Renal cortical epithelial cell (primary cell): Measurements from ENCODE around the gene MRPL2. TPM values are rescaled to one million over a fixed set of nuclear protein-coding genes. Genes with fewer than 3 reads are reported as not detected.

Experiments used
- DNase-seq: peaks from one replicate; pipeline ENCODE4 v3.0.0-alpha.2; 2011; ENCODE audit warnings: low read depth
- total RNA-seq: library from RNA; depleted of rRNA; stranded (reverse); fragments of >200 nt; gene quantifications from 2 replicates; pipeline ENCODE4 v1.2.3, GENCODE V29; 2014

Gene MRPL2
- total RNA-seq, 1 donor from 2014 or later: 17.9 TPM

GRCh38 chr6:43021270-43022047 lies 37.8 kb downstream of the MRPL2 start, which contains the start of gene RRP36:
RRP36 (plus strand) TSS chr6:43021623; CDS start chr6:43021655, 32 bp downstream.
- DNase-seq: peak; percentile 29

GRCh38 chr6:43020847-43021246 lies 38.4 kb downstream of the MRPL2 start:
- no peak for DNase-seq

- no peak for DNase-seq
These were observed 39.1 kb downstream of the MRPL2 start for GRCh38 chr6:43020052-43020705.

- no peak for DNase-seq
These were observed 40.1 kb downstream of the MRPL2 start for GRCh38 chr6:43019152-43019551.

DNA sequence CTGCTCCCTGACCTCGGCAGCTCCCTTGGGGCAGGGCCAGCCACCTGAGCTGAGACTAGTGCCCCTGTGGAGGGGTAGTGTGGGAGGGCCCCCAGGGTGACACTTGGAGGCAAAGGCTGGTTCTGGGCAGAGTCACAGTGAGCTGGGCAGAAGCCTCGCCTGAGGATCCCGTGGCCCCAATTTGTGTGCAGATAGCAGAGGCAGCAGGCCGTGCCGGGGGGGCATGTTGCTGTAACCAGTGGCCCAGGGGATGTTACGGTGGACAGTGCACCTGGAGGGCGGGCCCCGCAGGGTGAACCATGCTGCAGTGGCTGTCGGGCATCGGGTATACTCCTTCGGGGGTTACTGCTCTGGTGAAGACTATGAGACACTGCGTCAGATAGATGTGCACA lies 42.3 kb downstream of the MRPL2 start:
- DNase-seq: no peak

- DNase-seq: no peak
These were observed 42.9 kb downstream of the MRPL2 start for GRCh38 chr6:43016176-43016942.

- peak; percentile 43 for DNase-seq
These were observed 44.8 kb downstream of the MRPL2 start for GRCh38 chr6:43014434-43014909.

- DNase-seq: peak; percentile 100
These were observed 45.3 kb downstream of the MRPL2 start, which contains the start of the genes KLHDC3 and MEA1 for GRCh38 chr6:43013843-43014433. KLHDC3 (plus strand) TSS chr6:43014249; CDS start chr6:43017193, 2,944 bp downstream. MEA1 (minus strand) TSS chr6:43013946; CDS start chr6:43013813, 133 bp downstream.

GRCh38 chr6:43013097-43013842 lies 46.0 kb downstream of the MRPL2 start:
- no peak for DNase-seq

GRCh38 chr6:43012364-43012763 lies 46.9 kb downstream of the MRPL2 start:
- no peak for DNase-seq

GRCh38 chr6:43011207-43011606 lies 48.0 kb downstream of the MRPL2 start:
- DNase-seq: no peak

DNA sequence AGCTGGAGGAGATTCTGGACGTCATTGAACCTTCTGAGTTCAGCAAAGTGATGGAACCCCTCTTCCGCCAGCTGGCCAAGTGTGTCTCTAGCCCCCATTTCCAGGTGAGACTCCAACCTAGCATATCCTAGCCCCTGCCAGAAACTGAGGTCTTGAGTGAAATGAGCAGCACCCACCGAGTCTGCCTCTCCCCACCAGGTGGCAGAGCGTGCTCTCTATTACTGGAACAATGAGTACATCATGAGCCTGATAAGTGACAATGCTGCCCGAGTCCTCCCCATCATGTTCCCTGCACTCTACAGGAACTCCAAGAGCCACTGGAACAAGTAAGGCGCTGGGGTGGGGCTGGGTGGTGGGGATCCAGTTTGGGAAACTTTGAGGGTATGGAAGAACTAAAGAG lies 50.1 kb downstream of the MRPL2 start:
- no peak for DNase-seq

GRCh38 chr6:43007126-43007525 lies 52.1 kb downstream of the MRPL2 start:
- no peak for DNase-seq

- DNase-seq: no peak
These were observed 53.0 kb downstream of the MRPL2 start for GRCh38 chr6:43006251-43006650.

DNA sequence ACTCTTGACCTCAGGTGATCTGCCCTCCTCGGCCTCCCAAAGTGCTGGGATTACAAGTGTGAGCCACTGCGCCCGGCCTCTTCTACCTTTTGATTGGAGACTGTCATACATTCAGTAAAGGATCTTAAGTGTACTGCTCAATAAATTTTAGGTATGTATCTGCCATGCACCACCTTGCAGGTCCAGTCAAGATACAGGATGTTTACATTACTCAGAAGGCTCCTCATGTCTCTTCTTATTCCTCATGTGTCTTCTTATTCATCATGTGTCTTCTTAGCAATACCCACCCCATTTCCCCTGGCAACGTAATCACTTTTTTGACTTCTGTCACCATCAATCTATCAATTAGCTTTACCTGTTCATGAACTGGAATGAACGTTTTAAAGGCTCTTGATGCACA lies 53.4 kb downstream of the MRPL2 start:
- DNase-seq: no peak

Other genes starting within 250 kb of the MRPL2 start
- 150 and 177 TPM in 2 replicates for gene RPL7L1, start 179.8 kb downstream of the MRPL2 start, total RNA-seq
- gene PTCRA, start 143.4 kb downstream of the MRPL2 start, total RNA-seq: not detected in 2 replicates
- gene CNPY3, start 130.0 kb downstream of the MRPL2 start, total RNA-seq: 26.9 and 66.7 TPM in 2 replicates
- 0.20 TPM in 1 of 2 replicates, not detected in the other for gene GNMT, start 98.7 kb downstream of the MRPL2 start, total RNA-seq
- 46.0 and 80.8 TPM in 2 replicates for gene PEX6, start 80.3 kb downstream of the MRPL2 start, total RNA-seq
- gene PPP2R5D, start 74.9 kb downstream of the MRPL2 start, total RNA-seq: 42.9 and 47.8 TPM in 2 replicates
- 38.3 and 46.9 TPM in 2 replicates for gene MEA1, start 45.5 kb downstream of the MRPL2 start, total RNA-seq
- 60.7 and 111 TPM in 2 replicates for gene KLHDC3, start 45.2 kb downstream of the MRPL2 start, total RNA-seq
- gene RRP36, start 37.8 kb downstream of the MRPL2 start, total RNA-seq: 93.5 and 166 TPM in 2 replicates
- 28.0 and 45.0 TPM in 2 replicates for gene CUL7, start 5.6 kb downstream of the MRPL2 start, total RNA-seq
- gene KLC4, start 197 bp upstream of the MRPL2 start, total RNA-seq: 17.0 and 29.3 TPM in 2 replicates
- gene PTK7, start 16.9 kb upstream of the MRPL2 start, total RNA-seq: 81.3 and 141 TPM in 2 replicates
- 14.2 and 20.9 TPM in 2 replicates for gene SRF, start 111.8 kb upstream of the MRPL2 start, total RNA-seq
- 20.3 and 43.4 TPM in 2 replicates for gene CUL9, start 122.8 kb upstream of the MRPL2 start, total RNA-seq
- gene DNPH1, start 170.0 kb upstream of the MRPL2 start, total RNA-seq: 37.1 and 81.6 TPM in 2 replicates
- gene TTBK1, start 184.0 kb upstream of the MRPL2 start, total RNA-seq: 0.10 TPM in 1 of 2 replicates, not detected in the other
- gene SLC22A7, start 238.8 kb upstream of the MRPL2 start, total RNA-seq: not detected in 2 replicates
- gene CRIP3, start 249.4 kb upstream of the MRPL2 start, total RNA-seq: 0.25 TPM in 1 of 2 replicates, not detected in the other